OCI-LY3 (cell line): ENCODE data around the gene CCKAR.

Experiments used
- H2AFZ ChIP-seq: fragments of 200-600, 300-600 bp; shearing (Covaris generic); 2 replicates; pipeline ENCODE4 v1.6.0; 2014; ENCODE audit warnings: antibody characterized with exemption, low read depth, low read length
- H3K27ac ChIP-seq: fragments of 200-600, 300-600 bp; sonication (generic); 2 replicates; pipeline ENCODE4 v1.5.1; 2014; ENCODE audit warnings: mild to moderate bottlenecking, low read length, moderate library complexity, mixed read lengths
- H3K27me3 ChIP-seq: fragments of 200-600, 300-600 bp; sonication (generic); 2 replicates; pipeline ENCODE4 v1.6.1; 2014; ENCODE audit warnings: low read depth, low read length, mixed read lengths
- H3K36me3 ChIP-seq: fragments of 200-600, 300-600 bp; sonication (generic); replicated peaks from 2 replicates; pipeline ENCODE3; 2014; ENCODE audit warnings: low read depth, low read length, mixed read lengths
- H3K4me1 ChIP-seq: fragments of 300-600, 200-600 bp; sonication (generic); 2 replicates; pipeline ENCODE4 v1.6.1; 2014; ENCODE audit warnings: low read length, mixed read lengths
- H3K4me2 ChIP-seq: fragments of 200-600, 300-600 bp; sonication (generic); 2 replicates; pipeline ENCODE4 v1.6.1; 2014; ENCODE audit warnings: low read length, mixed read lengths
- H3K4me3 ChIP-seq: fragments of 300-600, 200-600 bp; sonication (generic); 2 replicates; pipeline ENCODE4 v1.5.1; 2014; ENCODE audit warnings: antibody characterized with exemption, mild to moderate bottlenecking, low read length, moderate library complexity
- H3K79me2 ChIP-seq: fragments of 300-600, 200-600 bp; shearing (Covaris generic); 2 replicates; pipeline ENCODE4 v1.6.1; 2014; ENCODE audit warnings: mild to moderate bottlenecking, low read length, mixed read lengths
- H3K9ac ChIP-seq: fragments of 300-600, 200-600 bp; shearing (Covaris generic); 2 replicates; pipeline ENCODE4 v1.6.0; 2014; ENCODE audit warnings: mild to moderate bottlenecking, low read length, moderate library complexity
- H3K9me3 ChIP-seq: fragments of 200-600, 300-600 bp; shearing (Covaris generic); 2 replicates; pipeline ENCODE4 v1.6.1; 2014; ENCODE audit warnings: low read length, mixed read lengths; ENCODE audit not compliant: insufficient read depth
- H4K20me1 ChIP-seq: fragments of 200-600, 300-600 bp; sonication (generic); 2 replicates; pipeline ENCODE4 v1.6.1; 2016; ENCODE audit warnings: low read length, mixed read lengths; ENCODE audit not compliant: insufficient read depth
- CTCF ChIP-seq: fragments of 200-600, 300-600 bp; sonication (generic); IDR thresholded peaks from 2 replicates; pipeline ENCODE4 v1.5.1; 2014; ENCODE audit warnings: antibody characterized with exemption, low read length, low read depth
- EZH2phosphoT487 ChIP-seq: fragments of 200-600 bp; shearing (Covaris generic); IDR thresholded peaks from 2 replicates; pipeline ENCODE4 v1.6.1; 2018; ENCODE audit warnings: antibody characterized with exemption, mixed run types, low read depth

CCKAR gene

GRCh38 chr4:26432419-26432818 is 57.9 kb downstream of the CCKAR start:
- no peaks in the 10 kb centered on the region for H3K4me1 ChIP-seq
- TF ChIP-seq EZH2phosphoT487 (no peak), CTCF (no peak)
- no peaks in the 10 kb centered on the region for H3K27me3 ChIP-seq
- H4K20me1 ChIP-seq: peaks cover 10% of the 10 kb centered on the region
- H3K36me3 ChIP-seq: peaks cover 45% of the 10 kb centered on the region
- no peaks in the 10 kb centered on the region for H3K79me2 ChIP-seq
- H3K4me2 ChIP-seq: no peak overlapping the region
- no peak overlapping the region for H3K9ac ChIP-seq
- H2AFZ ChIP-seq: no peak overlapping the region
- H3K9me3 ChIP-seq: no peaks in the 10 kb centered on the region
- no peak overlapping the region for H3K27ac ChIP-seq
- H3K4me3 ChIP-seq: no peak overlapping the region

GRCh38 chr4:26431461-26432180 is 58.7 kb downstream of the CCKAR start:
- H2AFZ ChIP-seq: no peak overlapping the region
- H3K79me2 ChIP-seq: no peaks in the 10 kb centered on the region
- no peak overlapping the region for H3K4me3 ChIP-seq
- no peak overlapping the region for H3K4me2 ChIP-seq
- peaks cover 18% of the 10 kb centered on the region for H4K20me1 ChIP-seq
- no peaks in the 10 kb centered on the region for H3K27me3 ChIP-seq
- H3K9ac ChIP-seq: no peak overlapping the region
- H3K36me3 ChIP-seq: peaks cover 44% of the 10 kb centered on the region
- TF ChIP-seq CTCF (no peak), EZH2phosphoT487 (no peak)
- no peak overlapping the region for H3K27ac ChIP-seq
- H3K9me3 ChIP-seq: no peaks in the 10 kb centered on the region
- H3K4me1 ChIP-seq: no peaks in the 10 kb centered on the region
